ENCODE data around the gene HELZ2. TPM values are rescaled to one million over a fixed set of nuclear protein-coding genes. Genes with fewer than 3 reads are reported as not detected.

The HELZ2 gene
- total and polyA plus RNA-seq, 4 donors = 2.3 to 41.6 (median 14.0) TPM

- Histone ChIP-seq H3K4me3 (ENCODE audit: low read length in 2 of 2) (no peak overlapping the region), H3K27ac (ENCODE audit: low read depth in 1 of 2, low read length in 2 of 2) (no peak overlapping the region), H3K27me3 (ENCODE audit: control insufficient read depth in 1 of 2, insufficient read depth in 2 of 2, low read length in 1 of 2) (no peaks in the 10 kb centered on the region), H3K36me3 (ENCODE audit: control insufficient read depth in 1 of 2, insufficient read depth in 2 of 2, low read length in 1 of 2) (peaks cover 0 to 4% of the 10 kb centered on the region in 2 donors), H3K9me3 (ENCODE audit: control insufficient read depth, low read length) (no peaks in the 10 kb centered on the region), H3K4me1 (ENCODE audit: control insufficient read depth in 1 of 2, insufficient read depth in 2 of 2, low read length in 2 of 2) (no peaks in the 10 kb centered on the region)
- DNase-seq (no peak), ATAC-seq (ENCODE audit: low FRiP score) (no peak)
- whole genome bisulfite sequencing, 2 donors = 95 to 96% methylated on average over 14 of the region's 14 CpGs
- intact Hi-C loops (cut with DNase I) = no loop called here
These were observed 15.1 kb downstream of the HELZ2 start for GRCh38 chr20:63558804-63559484.

GRCh38 chr20:63557481-63557891, 16.6 kb downstream of the HELZ2 start:
- DNase-seq = no peak
- no peaks in the 10 kb centered on the region for H3K4me1 ChIP-seq (ENCODE audit: control insufficient read depth in 1 of 2, insufficient read depth in 2 of 2, low read length in 2 of 2)
- WGBS, 2 donors = 91 to 92% methylated on average over 13 to 19 of the region's 19 CpGs
- H3K36me3 ChIP-seq (ENCODE audit: control insufficient read depth in 1 of 2, insufficient read depth in 2 of 2, low read length in 1 of 2) = no peaks in the 10 kb centered on the region
- H3K27me3 ChIP-seq (ENCODE audit: control insufficient read depth in 1 of 2, insufficient read depth in 2 of 2, low read length in 1 of 2) = no peaks in the 10 kb centered on the region
- no peak for ATAC-seq (ENCODE audit: low FRiP score)
- no peak overlapping the region for H3K27ac ChIP-seq (ENCODE audit: low read depth in 1 of 2, low read length in 2 of 2)
- H3K4me3 ChIP-seq (ENCODE audit: low read length in 2 of 2) = no peak overlapping the region
- intact Hi-C loops (cut with DNase I) = no loop called here
- H3K9me3 ChIP-seq (ENCODE audit: control insufficient read depth, low read length) = no peaks in the 10 kb centered on the region

DNA sequence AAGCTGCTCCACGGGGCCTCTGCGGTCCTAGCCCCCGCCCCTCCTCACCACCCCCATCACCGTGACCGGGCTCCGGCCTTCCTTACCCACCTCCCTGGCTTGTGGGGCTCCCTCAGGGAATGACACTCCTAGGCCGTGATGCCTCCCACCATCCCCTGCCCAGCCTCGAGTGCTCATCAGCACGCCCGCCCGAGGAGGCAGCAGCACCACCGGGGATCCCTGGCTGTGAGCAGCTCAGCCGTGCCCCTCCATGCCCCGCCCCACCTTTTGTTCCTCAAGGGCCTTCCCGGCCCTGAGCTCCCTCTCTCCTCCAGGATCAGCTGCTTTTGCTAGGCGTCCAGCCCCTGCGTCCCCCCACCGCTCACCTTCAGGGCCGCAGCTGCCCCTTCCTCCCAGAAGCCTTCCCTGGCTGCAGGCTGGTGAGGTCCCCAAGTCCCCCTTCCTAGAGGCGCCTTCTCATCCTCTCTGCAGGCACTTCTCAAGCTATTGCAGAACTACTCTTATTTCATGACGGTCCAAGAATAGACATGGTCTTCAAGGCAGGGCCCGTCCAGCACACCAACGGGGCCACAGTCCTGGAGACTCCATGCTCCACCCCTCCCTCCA, 17.1 kb downstream of the HELZ2 start:
- Histone ChIP-seq H3K9me3 (ENCODE audit: control insufficient read depth, low read length) (no peaks in the 10 kb centered on the region), H3K4me3 (ENCODE audit: low read length in 2 of 2) (no peak overlapping the region), H3K27me3 (ENCODE audit: control insufficient read depth in 1 of 2, insufficient read depth in 2 of 2, low read length in 1 of 2) (no peaks in the 10 kb centered on the region), H3K4me1 (ENCODE audit: control insufficient read depth in 1 of 2, insufficient read depth in 2 of 2, low read length in 2 of 2) (no peaks in the 10 kb centered on the region), H3K27ac (ENCODE audit: low read depth in 1 of 2, low read length in 2 of 2) (no peak overlapping the region), H3K36me3 (ENCODE audit: control insufficient read depth in 1 of 2, insufficient read depth in 2 of 2, low read length in 1 of 2) (no peaks in the 10 kb centered on the region)
- DNase-seq = no peak
- ATAC-seq (ENCODE audit: low FRiP score) = no peak
- intact Hi-C loops (cut with DNase I) = no loop called here
- 66 to 68% methylated on average over 23 of the region's 23 CpGs for WGBS, 2 donors

DNA sequence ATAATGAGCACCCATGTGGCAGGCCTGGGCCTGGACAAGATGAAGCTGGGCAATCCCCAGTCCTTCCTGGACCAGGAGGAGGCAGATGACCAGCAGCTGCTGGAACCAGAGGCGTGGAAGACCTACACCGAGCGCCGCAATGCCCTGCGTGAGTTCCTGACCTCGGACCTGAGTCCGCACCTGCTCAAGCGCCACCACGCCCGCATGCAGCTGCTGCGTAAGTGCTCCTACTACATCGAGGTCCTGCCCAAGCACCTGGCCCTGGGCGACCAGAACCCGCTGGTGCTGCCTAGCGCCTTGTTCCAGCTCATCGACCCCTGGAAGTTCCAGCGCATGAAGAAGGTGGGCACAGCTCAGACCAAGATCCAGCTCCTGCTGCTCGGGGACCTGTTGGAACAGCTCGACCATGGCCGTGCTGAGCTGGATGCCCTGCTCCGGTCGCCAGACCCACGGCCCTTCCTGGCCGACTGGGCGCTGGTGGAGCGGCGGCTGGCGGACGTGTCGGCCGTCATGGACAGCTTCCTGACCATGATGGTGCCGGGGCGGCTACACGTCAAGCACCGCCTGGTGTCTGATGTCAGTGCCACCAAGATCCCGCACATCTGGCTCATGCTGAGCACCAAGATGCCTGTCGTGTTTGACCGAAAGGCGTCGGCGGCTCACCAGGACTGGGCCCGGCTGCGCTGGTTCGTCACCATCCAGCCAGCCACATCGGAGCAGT, 18.2 kb downstream of the HELZ2 start:
- no peaks in the 10 kb centered on the region for H3K4me1 ChIP-seq (ENCODE audit: control insufficient read depth in 1 of 2, insufficient read depth in 2 of 2, low read length in 2 of 2)
- H3K36me3 ChIP-seq (ENCODE audit: control insufficient read depth in 1 of 2, insufficient read depth in 2 of 2, low read length in 1 of 2) = no peaks in the 10 kb centered on the region
- no peaks in the 10 kb centered on the region for H3K9me3 ChIP-seq (ENCODE audit: control insufficient read depth, low read length)
- ATAC-seq (ENCODE audit: low FRiP score) (no peak), DNase-seq (no peak)
- H3K27ac ChIP-seq (ENCODE audit: low read depth in 1 of 2, low read length in 2 of 2) = no peak overlapping the region
- WGBS, 2 donors = 96 to 97% methylated on average over 45 of the region's 45 CpGs
- intact Hi-C loops (cut with DNase I) = no loop called here
- H3K4me3 ChIP-seq (ENCODE audit: low read length in 2 of 2) = no peak overlapping the region
- H3K27me3 ChIP-seq (ENCODE audit: control insufficient read depth in 1 of 2, insufficient read depth in 2 of 2, low read length in 1 of 2) = no peaks in the 10 kb centered on the region

DNA sequence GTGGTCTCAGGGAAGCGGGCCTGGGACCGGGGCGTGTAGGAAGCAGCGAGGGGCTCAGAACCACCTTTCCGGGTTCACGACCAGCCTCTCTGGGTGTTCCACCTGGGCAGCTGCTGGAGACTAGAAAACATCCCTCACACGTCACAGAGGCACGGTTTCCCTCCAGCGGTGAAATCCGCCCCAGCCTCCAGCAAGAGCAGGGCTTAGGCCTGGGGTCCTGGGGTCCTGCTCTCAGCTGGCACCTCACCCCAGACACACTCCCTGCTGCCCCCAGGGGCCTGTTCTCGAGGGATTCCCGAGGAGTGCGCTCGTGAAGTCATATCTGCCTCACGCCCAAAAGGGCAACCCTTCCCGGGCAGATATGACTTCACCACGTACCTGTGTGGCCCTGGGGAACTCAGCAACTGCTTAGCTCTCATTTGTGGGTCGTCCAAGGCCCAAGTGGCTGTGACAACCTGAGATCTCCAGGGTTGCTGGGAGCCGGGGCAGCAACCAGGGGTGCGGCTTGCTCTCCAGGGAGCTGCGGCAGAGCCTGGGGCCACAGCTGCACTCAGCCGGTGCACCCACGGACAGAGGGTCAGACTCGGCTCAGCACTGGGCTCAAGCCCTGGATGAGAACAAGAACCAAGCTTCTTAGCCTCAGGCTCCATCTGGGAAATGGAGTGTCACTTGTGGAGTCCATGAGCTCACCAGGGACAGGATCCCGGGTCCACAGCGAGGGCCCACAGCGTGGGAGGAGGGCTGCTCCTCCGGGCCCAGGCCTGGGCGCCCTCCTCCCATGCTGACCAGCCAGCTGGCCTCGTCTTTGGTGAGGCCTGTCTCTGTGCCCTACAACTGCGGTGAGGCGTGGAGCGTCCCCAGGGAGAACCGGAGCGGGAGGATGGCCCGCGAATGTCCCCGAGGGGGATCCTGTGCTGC, 19.4 kb downstream of the HELZ2 start:
- intact Hi-C loops (cut with DNase I) = no loop called here
- 82% methylated on average over 33 to 38 of the region's 38 CpGs for WGBS, 2 donors
- no peak overlapping the region for H3K4me3 ChIP-seq (ENCODE audit: low read length in 2 of 2)
- no peaks in the 10 kb centered on the region for H3K9me3 ChIP-seq (ENCODE audit: control insufficient read depth, low read length)
- ATAC-seq (ENCODE audit: low FRiP score) (no peak), DNase-seq (no peak)
- H3K27me3 ChIP-seq (ENCODE audit: control insufficient read depth in 1 of 2, insufficient read depth in 2 of 2, low read length in 1 of 2) = no peaks in the 10 kb centered on the region
- no peaks in the 10 kb centered on the region for H3K4me1 ChIP-seq (ENCODE audit: control insufficient read depth in 1 of 2, insufficient read depth in 2 of 2, low read length in 2 of 2)
- no peak overlapping the region for H3K27ac ChIP-seq (ENCODE audit: low read depth in 1 of 2, low read length in 2 of 2)
- no peaks in the 10 kb centered on the region for H3K36me3 ChIP-seq (ENCODE audit: control insufficient read depth in 1 of 2, insufficient read depth in 2 of 2, low read length in 1 of 2)

DNA sequence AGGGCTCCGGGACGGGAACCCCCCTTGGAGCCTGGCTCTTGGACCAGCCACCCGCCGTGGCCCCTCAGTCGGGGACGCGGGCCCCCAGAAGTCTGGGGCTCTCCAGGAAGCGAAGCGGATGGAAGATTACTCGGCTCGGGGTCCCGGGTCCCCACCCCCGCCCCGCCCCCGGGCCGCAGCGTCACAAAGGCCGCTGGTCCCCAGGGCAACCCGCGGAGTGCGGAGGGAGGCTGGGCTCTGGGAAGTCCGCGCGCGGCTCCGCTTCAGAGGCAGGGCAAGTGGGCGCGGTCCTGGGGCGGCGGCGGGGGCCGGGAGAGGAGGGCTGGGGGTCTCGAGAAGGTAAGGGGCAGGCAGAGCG, 20.1 kb downstream of the HELZ2 start, which contains the start of gene FNDC11:
Gene FNDC11 (plus strand): TSS at position 227 of the 358 bp plus-strand sequence. CDS start 1,505 bp downstream, outside the sequence.
- no peaks in the 10 kb centered on the region for H3K4me1 ChIP-seq (ENCODE audit: control insufficient read depth in 1 of 2, insufficient read depth in 2 of 2, low read length in 2 of 2)
- no peaks in the 10 kb centered on the region for H3K9me3 ChIP-seq (ENCODE audit: control insufficient read depth, low read length)
- 2% methylated on average over 30 to 34 of the region's 34 CpGs for WGBS, 2 donors
- no peaks in the 10 kb centered on the region for H3K27me3 ChIP-seq (ENCODE audit: control insufficient read depth in 1 of 2, insufficient read depth in 2 of 2, low read length in 1 of 2)
- no peaks in the 10 kb centered on the region for H3K36me3 ChIP-seq (ENCODE audit: control insufficient read depth in 1 of 2, insufficient read depth in 2 of 2, low read length in 1 of 2)
- H3K4me3 ChIP-seq (ENCODE audit: low read length in 2 of 2) = peak within 1 kb of the TSS in 1 of 2 donors; percentile 22
- H3K27ac ChIP-seq (ENCODE audit: low read depth in 1 of 2, low read length in 2 of 2) = no peak within 1 kb of the TSS
- no peak for DNase-seq
- intact Hi-C loops (cut with DNase I) = no loop called here
- peak; percentile 47 for ATAC-seq (ENCODE audit: low FRiP score)

- H3K4me3 ChIP-seq (ENCODE audit: low read length in 2 of 2) = peak overlapping the region in 1 of 2 donors; percentile 22
- no peaks in the 10 kb centered on the region for H3K9me3 ChIP-seq (ENCODE audit: control insufficient read depth, low read length)
- H3K27ac ChIP-seq (ENCODE audit: low read depth in 1 of 2, low read length in 2 of 2) = no peak overlapping the region
- intact Hi-C loops (cut with DNase I) = no loop called here
- WGBS, 2 donors = 3% methylated on average over 25 to 37 of the region's 37 CpGs
- H3K27me3 ChIP-seq (ENCODE audit: control insufficient read depth in 1 of 2, insufficient read depth in 2 of 2, low read length in 1 of 2) = no peaks in the 10 kb centered on the region
- DNase-seq (peak; percentile 84 to 94), ATAC-seq (ENCODE audit: low FRiP score) (peak; percentile 84)
- H3K4me1 ChIP-seq (ENCODE audit: control insufficient read depth in 1 of 2, insufficient read depth in 2 of 2, low read length in 2 of 2) = no peaks in the 10 kb centered on the region
- no peaks in the 10 kb centered on the region for H3K36me3 ChIP-seq (ENCODE audit: control insufficient read depth in 1 of 2, insufficient read depth in 2 of 2, low read length in 1 of 2)
These were observed 20.6 kb downstream of the HELZ2 start for GRCh38 chr20:63553251-63553932.

Data from aorta (tissue), 5 donors.